HepG2 (cell line): ENCODE data around the gene SH3D21. TPM values are rescaled to one million over a fixed set of nuclear protein-coding genes. Genes with fewer than 3 reads are reported as not detected.

ENCODE experiments used
- ATAC-seq: fragments of 200-7000 bp; cut with Tn5 transposase; 3 replicates; pipeline ENCODE4 v1.9.1; 2020; ENCODE audit warnings: mild to moderate bottlenecking, moderate library complexity
- BruUV-seq: library from RNA; stranded (reverse); fragments of 400-500 nt; replicated peaks from 2 replicates; lab custom pipeline; 2021; lab: Mats Ljungman, UMichigan
- CTCF ChIA-PET: fragments of 300-600 bp; formaldehyde crosslinking; extraction: SDS; loops from one replicate; lab custom pipeline; 2021; ENCODE audit warnings: low total read pairs, inconsistent platforms, low intra/inter-chr PET ratio; lab: Yijun Ruan, JAX
- POLR2A ChIA-PET: fragments of 350-600 bp; sonication (Branson Sonifier 250); formaldehyde crosslinking; loops from one replicate; lab custom pipeline; 2020; ENCODE audit warnings: antibody characterized with exemption, inconsistent platforms; lab: Yijun Ruan, JAX
- DNase-seq: peaks from one replicate; pipeline ENCODE4 v3.0.0-alpha.2; 2015; ENCODE audit warnings: low spot score
- FAIRE-seq: peaks from 3 replicates; lab custom pipeline; 2011; peaks lifted over from hg19 to GRCh38; lab: Jason Lieb, UNC
- H2AFZ ChIP-seq: one replicate; pipeline ENCODE4 v1.6.1; 2011; ENCODE audit warnings: low read length, inconsistent platforms
- H3K27ac ChIP-seq: fragments of 300-600 bp; 3 replicates; pipeline ENCODE4 v1.8.0; 2011; ENCODE audit warnings: mixed run types, mild to moderate bottlenecking, mixed read lengths, low read length, inconsistent platforms; ENCODE audit not compliant: insufficient read depth; ENCODE audit errors: extremely low read length
- H3K27me3 ChIP-seq, 2 experiments: fragments of 200-600 bp in 1 of 2; 2 replicates in 1 of 2; 3 replicates in 1 of 2; pipeline versions ENCODE4 v1.6.0 to v1.8.0; 2011; ENCODE audit warnings: low read length in 2 of 2, mild to moderate bottlenecking in 2 of 2, moderate library complexity in 2 of 2, inconsistent platforms in 1 of 2; ENCODE audit not compliant: insufficient read depth in 2 of 2, control insufficient read depth in 1 of 2
- H3K36me3 ChIP-seq, 2 experiments: fragments of 200-600 bp in 1 of 2; replicated peaks in 1 of 2; 2 replicates in 1 of 2; 3 replicates in 1 of 2; pipeline versions ENCODE4 v1.5.1 to v1.8.0; 2011; ENCODE audit warnings: low read length in 2 of 2, inconsistent platforms in 1 of 2; ENCODE audit not compliant: insufficient read depth in 2 of 2, control insufficient read depth in 1 of 2
- H3K4me1 ChIP-seq: 2 replicates; pipeline ENCODE4 v1.5.1; 2012; ENCODE audit warnings: low read length, inconsistent platforms; ENCODE audit not compliant: insufficient read depth
- H3K4me2 ChIP-seq: 2 replicates; pipeline ENCODE4 v1.6.0; 2011; ENCODE audit warnings: low read depth, low read length, inconsistent platforms
- H3K4me3 ChIP-seq, 3 experiments: fragments of 200-600 bp in 1 of 3; sonication (generic), shearing (Covaris generic) in 1 of 3; replicated peaks in 1 of 3; 2 replicates each; pipeline ENCODE4 v1.5.1; 2011 to 2016; ENCODE audit warnings: low read length in 3 of 3, inconsistent platforms in 2 of 3, low read depth in 2 of 3, mild to moderate bottlenecking in 2 of 3, control low read depth in 1 of 3, mixed read lengths in 1 of 3; ENCODE audit not compliant: insufficient read depth in 1 of 3
- H3K79me2 ChIP-seq: one replicate; pipeline ENCODE4 v1.6.1; 2011; ENCODE audit warnings: low read length, inconsistent platforms; ENCODE audit not compliant: insufficient read depth
- H3K9ac ChIP-seq: 2 replicates; pipeline ENCODE4 v1.6.0; 2011; ENCODE audit warnings: mild to moderate bottlenecking, low read depth, low read length, inconsistent platforms; ENCODE audit not compliant: insufficient read depth
- H3K9me3 ChIP-seq: 2 replicates; pipeline ENCODE4 v1.5.1; 2012; ENCODE audit warnings: mild to moderate bottlenecking, low read length
- H4K20me1 ChIP-seq: 2 replicates; pipeline ENCODE4 v1.6.0; 2011; ENCODE audit warnings: inconsistent platforms, mild to moderate bottlenecking, low read length, moderate library complexity; ENCODE audit not compliant: insufficient read depth
- BHLHE40 ChIP-seq: IDR thresholded peaks from 2 replicates; pipeline ENCODE4 v1.6.1; 2011; ENCODE audit warnings: low read length, improper control_type of control experiment
- CEBPB ChIP-seq: IDR thresholded peaks from 2 replicates; pipeline ENCODE4 v1.6.1; 2011; ENCODE audit warnings: low read depth, low read length, improper control_type of control experiment, borderline replicate concordance
- FOXA3 ChIP-seq: IDR thresholded peaks from 2 replicates; pipeline ENCODE4 v1.6.1; 2016; ENCODE audit warnings: missing genetic modification reagents, missing compliant biosample characterization
- GATAD2A ChIP-seq: IDR thresholded peaks from 2 replicates; pipeline ENCODE4 v1.6.1; 2016
- NR2F1 ChIP-seq, 2 experiments: fragments of 450-650 bp in 1 of 2; formaldehyde crosslinking in 1 of 2; IDR thresholded peaks; 2 replicates each; pipeline versions ENCODE4 v1.5.0 to v1.6.1; 2016 to 2020; ENCODE audit warnings: mild to moderate bottlenecking in 1 of 2, missing compliant biosample characterization in 1 of 2, missing genetic modification reagents in 1 of 2, moderate library complexity in 1 of 2
- SALL2 ChIP-seq: sonication (generic); formaldehyde crosslinking; IDR thresholded peaks from 2 replicates; pipeline ENCODE4 v1.8.1; 2023; ENCODE audit warnings: mild to moderate bottlenecking, missing genetic modification reagents, inconsistent platforms
- TIGD3 ChIP-seq: sonication (generic); formaldehyde crosslinking; IDR thresholded peaks from 2 replicates; pipeline ENCODE4 v1.5.1; 2020; ENCODE audit warnings: mild to moderate bottlenecking, missing genetic modification reagents, borderline replicate concordance
- TRAFD1 ChIP-seq: sonication (generic); formaldehyde crosslinking; IDR thresholded peaks from 2 replicates; pipeline ENCODE4 v1.5.1; 2020; ENCODE audit warnings: missing genetic modification reagents, mild to moderate bottlenecking, borderline replicate concordance
- ZNF607 ChIP-seq: sonication (generic); formaldehyde crosslinking; IDR thresholded peaks from 2 replicates; pipeline ENCODE4 v1.5.1; 2020; ENCODE audit warnings: missing genetic modification reagents, mild to moderate bottlenecking, borderline replicate concordance
- WGBS: methylation state at CpG from one replicate; pipeline ENCODE4 v1.1.6; 2017; ENCODE audit warnings: low lambda C conversion rate; 5-methylcytosine and 5-hydroxymethylcytosine counted together
- in situ Hi-C: cut with HindIII; loops from 2 replicates; pipeline ENCODE4 v1.10.0; 2017; ENCODE audit warnings: low pct_unique_long_range_greater_than_20kb; ENCODE audit not compliant: extremely low pct_ligation_motif_present
- intact Hi-C: fragments of 100-400 bp; cut with micrococcal nuclease; formaldehyde crosslinking; loops from one replicate; pipeline ENCODE4 v1.10.0; 2022; ENCODE audit not compliant: unreplicated experiment
- polyA plus RNA-seq, 8 experiments: library from polyadenylated mRNA; depleted of rRNA in 3 of 8; stranded (reverse) in 7 of 8; unstranded in 1 of 8; fragments of >200 nt; fragmentation: Illumina TruSeq in 4 of 8; extraction: Trizol in 4 of 8; gene quantifications; 2 replicates each; pipeline versions ENCODE4 v1.2.1 to v1.2.3, GENCODE V29; 2011 to 2016; ENCODE audit warnings: low read depth in 4 of 8, missing spikeins in 1 of 8, mixed read lengths in 1 of 8; ENCODE audit not compliant: insufficient read depth in 1 of 8
- total RNA-seq, 5 experiments: library from RNA; depleted of rRNA; stranded (reverse); fragments of >200 nt; fragmentation: Illumina TruSeq; extraction: Trizol; gene quantifications; 2 replicates each; pipeline ENCODE4 v1.2.3, GENCODE V29; 2016; ENCODE audit warnings: low read depth in 1 of 5
- TF ChIP-seq, protein P1 (sequence below): IDR thresholded peaks from 2 replicates; pipeline ENCODE4 v1.4.0; 2020; ENCODE audit warnings: mild to moderate bottlenecking, missing genetic modification reagents
- TF ChIP-seq, protein P2 (sequence below): sonication (generic); formaldehyde crosslinking; IDR thresholded peaks from 2 replicates; pipeline ENCODE4 v1.8.0; 2022; ENCODE audit warnings: low read depth, missing genetic modification reagents
- TF ChIP-seq, protein P3 (sequence below), 2 experiments: sonication (generic) in 1 of 2; formaldehyde crosslinking in 1 of 2; IDR thresholded peaks; 2 replicates each; pipeline versions ENCODE4 v1.5.1 to v1.6.1; 2011 to 2020; ENCODE audit warnings: borderline replicate concordance in 1 of 2, low read depth in 1 of 2, low read length in 1 of 2, mild to moderate bottlenecking in 1 of 2, missing genetic modification reagents in 1 of 2, moderate library complexity in 1 of 2

SH3D21 gene
- total and polyA plus RNA-seq, 2 of the 13 experiments (the other 11 are each of a cell fraction or from before 2014, with no cell fraction given) = 5.1 to 8.6 TPM

- H3K9ac ChIP-seq = no peak overlapping the region
- no peaks in the 10 kb centered on the region for H3K9me3 ChIP-seq
- ATAC-seq (no peak), DNase-seq (peak; percentile 58), FAIRE-seq (no peak)
- 76% methylated on average over 2 of the region's 2 CpGs for WGBS
- H3K27ac ChIP-seq = no peak overlapping the region
- no peak overlapping the region for H3K4me2 ChIP-seq
- in situ Hi-C loops (no loop called here), intact Hi-C loops (no loop called here)
- POLR2A ChIA-PET = no interaction called here
- no peak overlapping the region for H2AFZ ChIP-seq
- H3K4me3 ChIP-seq = no peak overlapping the region
- peaks cover 17% of the 10 kb centered on the region for H3K4me1 ChIP-seq
- H3K79me2 ChIP-seq = no peaks in the 10 kb centered on the region
- BruUV-seq = no TSS peak
- CTCF ChIA-PET = no interaction called here
- no peaks in the 10 kb centered on the region; the same call in 1 of the 2 replicates for H4K20me1 ChIP-seq
- H3K27me3 ChIP-seq = no peaks in the 10 kb centered on the region
- H3K36me3 ChIP-seq = peaks cover 28 to 79% of the 10 kb centered on the region in 2 experiments
- TF ChIP-seq CEBPB = peak; percentile 30; the same call in 1 of the 2 replicates
- TF ChIP-seq TIGD3 = no peak
- TF ChIP-seq, protein P1, sequence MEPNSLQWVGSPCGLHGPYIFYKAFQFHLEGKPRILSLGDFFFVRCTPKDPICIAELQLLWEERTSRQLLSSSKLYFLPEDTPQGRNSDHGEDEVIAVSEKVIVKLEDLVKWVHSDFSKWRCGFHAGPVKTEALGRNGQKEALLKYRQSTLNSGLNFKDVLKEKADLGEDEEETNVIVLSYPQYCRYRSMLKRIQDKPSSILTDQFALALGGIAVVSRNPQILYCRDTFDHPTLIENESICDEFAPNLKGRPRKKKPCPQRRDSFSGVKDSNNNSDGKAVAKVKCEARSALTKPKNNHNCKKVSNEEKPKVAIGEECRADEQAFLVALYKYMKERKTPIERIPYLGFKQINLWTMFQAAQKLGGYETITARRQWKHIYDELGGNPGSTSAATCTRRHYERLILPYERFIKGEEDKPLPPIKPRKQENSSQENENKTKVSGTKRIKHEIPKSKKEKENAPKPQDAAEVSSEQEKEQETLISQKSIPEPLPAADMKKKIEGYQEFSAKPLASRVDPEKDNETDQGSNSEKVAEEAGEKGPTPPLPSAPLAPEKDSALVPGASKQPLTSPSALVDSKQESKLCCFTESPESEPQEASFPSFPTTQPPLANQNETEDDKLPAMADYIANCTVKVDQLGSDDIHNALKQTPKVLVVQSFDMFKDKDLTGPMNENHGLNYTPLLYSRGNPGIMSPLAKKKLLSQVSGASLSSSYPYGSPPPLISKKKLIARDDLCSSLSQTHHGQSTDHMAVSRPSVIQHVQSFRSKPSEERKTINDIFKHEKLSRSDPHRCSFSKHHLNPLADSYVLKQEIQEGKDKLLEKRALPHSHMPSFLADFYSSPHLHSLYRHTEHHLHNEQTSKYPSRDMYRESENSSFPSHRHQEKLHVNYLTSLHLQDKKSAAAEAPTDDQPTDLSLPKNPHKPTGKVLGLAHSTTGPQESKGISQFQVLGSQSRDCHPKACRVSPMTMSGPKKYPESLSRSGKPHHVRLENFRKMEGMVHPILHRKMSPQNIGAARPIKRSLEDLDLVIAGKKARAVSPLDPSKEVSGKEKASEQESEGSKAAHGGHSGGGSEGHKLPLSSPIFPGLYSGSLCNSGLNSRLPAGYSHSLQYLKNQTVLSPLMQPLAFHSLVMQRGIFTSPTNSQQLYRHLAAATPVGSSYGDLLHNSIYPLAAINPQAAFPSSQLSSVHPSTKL (CRISPR knock-in tag) = 0 out of 2 replicates have a peak, but pooled peaks have one; percentile 14
- TF ChIP-seq SALL2 (CRISPR knock-in tag) = no peak
- peak; percentile 45 for TF ChIP-seq GATAD2A
- TF ChIP-seq ZNF607 (CRISPR knock-in tag) = no peak
- no peak for TF ChIP-seq TRAFD1 (CRISPR knock-in tag)
- TF ChIP-seq, protein P2, sequence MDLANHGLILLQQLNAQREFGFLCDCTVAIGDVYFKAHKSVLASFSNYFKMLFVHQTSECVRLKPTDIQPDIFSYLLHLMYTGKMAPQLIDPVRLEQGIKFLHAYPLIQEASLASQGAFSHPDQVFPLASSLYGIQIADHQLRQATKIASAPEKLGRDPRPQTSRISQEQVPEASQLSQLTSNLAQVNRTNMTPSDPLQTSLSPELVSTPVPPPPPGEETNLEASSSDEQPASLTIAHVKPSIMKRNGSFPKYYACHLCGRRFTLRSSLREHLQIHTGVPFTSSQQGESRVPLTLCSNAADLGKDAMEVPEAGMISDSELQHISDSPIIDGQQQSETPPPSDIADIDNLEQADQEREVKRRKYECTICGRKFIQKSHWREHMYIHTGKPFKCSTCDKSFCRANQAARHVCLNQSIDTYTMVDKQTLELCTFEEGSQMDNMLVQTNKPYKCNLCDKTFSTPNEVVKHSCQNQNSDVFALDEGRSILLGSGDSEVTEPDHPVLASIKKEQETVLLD (CRISPR knock-in tag) = no peak
- 0 out of 2 replicates have a peak, but pooled peaks have one; percentile 22 for TF ChIP-seq FOXA3 (CRISPR knock-in tag)
- TF ChIP-seq BHLHE40 = no peak
- TF ChIP-seq NR2F1 (CRISPR knock-in tag; IDR thresholded peaks at IDR 0.05) = no peak
- TF ChIP-seq, protein P3, sequence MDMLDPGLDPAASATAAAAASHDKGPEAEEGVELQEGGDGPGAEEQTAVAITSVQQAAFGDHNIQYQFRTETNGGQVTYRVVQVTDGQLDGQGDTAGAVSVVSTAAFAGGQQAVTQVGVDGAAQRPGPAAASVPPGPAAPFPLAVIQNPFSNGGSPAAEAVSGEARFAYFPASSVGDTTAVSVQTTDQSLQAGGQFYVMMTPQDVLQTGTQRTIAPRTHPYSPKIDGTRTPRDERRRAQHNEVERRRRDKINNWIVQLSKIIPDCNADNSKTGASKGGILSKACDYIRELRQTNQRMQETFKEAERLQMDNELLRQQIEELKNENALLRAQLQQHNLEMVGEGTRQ (IDR thresholded peaks at IDR 0.05; ENCODE audit: low read depth, low read length) = no peak
- TF ChIP-seq, protein P3 (CRISPR knock-in tag; IDR thresholded peaks at IDR 0.05; ENCODE audit: borderline replicate concordance) = no peak
Measured at GRCh38 chr1:36297062-36297461, 9.1 kb upstream of the SH3D21 start.
